DND-41 (cell line): ENCODE measurements around the gene TBC1D4.

Experiments
- EZH2 ChIP-seq: IDR thresholded peaks from 3 replicates; pipeline ENCODE4 v1.6.1; 2012; ENCODE audit warnings: borderline replicate concordance, low read depth, mild to moderate bottlenecking, moderate library complexity, low read length, inconsistent platforms; ENCODE audit not compliant: severe bottlenecking
- TF ChIP-seq, protein P1 (sequence below): IDR thresholded peaks from 2 replicates; pipeline ENCODE4 v1.5.1; 2012; ENCODE audit warnings: borderline replicate concordance, low read length, moderate library complexity, mild to moderate bottlenecking; ENCODE audit not compliant: poor library complexity, severe bottlenecking; ENCODE audit errors: extremely low read depth

DNA sequence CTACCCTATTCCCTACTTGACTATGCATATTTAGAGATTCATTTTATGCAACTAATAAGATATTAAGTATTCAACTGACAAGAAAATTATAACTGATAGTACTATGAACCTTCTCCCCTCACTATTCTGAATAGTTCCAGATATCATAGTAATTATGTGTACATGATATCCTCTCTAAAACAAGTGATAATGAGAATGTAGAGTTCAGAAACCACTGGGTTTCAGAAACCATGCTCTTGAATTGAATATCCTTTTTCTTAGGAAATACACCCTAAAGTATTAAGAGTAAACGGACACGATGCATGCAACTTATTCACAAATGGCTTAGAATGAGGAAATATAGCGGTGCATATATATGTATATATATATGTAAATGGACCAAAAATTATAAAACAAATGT is 160.9 kb downstream of the TBC1D4 start:
- TF ChIP-seq, protein P1, sequence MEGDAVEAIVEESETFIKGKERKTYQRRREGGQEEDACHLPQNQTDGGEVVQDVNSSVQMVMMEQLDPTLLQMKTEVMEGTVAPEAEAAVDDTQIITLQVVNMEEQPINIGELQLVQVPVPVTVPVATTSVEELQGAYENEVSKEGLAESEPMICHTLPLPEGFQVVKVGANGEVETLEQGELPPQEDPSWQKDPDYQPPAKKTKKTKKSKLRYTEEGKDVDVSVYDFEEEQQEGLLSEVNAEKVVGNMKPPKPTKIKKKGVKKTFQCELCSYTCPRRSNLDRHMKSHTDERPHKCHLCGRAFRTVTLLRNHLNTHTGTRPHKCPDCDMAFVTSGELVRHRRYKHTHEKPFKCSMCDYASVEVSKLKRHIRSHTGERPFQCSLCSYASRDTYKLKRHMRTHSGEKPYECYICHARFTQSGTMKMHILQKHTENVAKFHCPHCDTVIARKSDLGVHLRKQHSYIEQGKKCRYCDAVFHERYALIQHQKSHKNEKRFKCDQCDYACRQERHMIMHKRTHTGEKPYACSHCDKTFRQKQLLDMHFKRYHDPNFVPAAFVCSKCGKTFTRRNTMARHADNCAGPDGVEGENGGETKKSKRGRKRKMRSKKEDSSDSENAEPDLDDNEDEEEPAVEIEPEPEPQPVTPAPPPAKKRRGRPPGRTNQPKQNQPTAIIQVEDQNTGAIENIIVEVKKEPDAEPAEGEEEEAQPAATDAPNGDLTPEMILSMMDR: no peak
- no peak for TF ChIP-seq EZH2
